A549 (cell line): ENCODE results near the gene PAGR1.

Experiments used
- CHD2 ChIP-seq: fragments of 150-350 bp; IDR thresholded peaks from 2 replicates; pipeline ENCODE4 v1.6.1; 2014; ENCODE audit warnings: low read length; ENCODE audit not compliant: partially characterized antibody
- CTCF ChIP-seq: fragments of >200 bp; sonication (Bioruptor Twin); formaldehyde crosslinking; IDR thresholded peaks from 3 replicates; pipeline ENCODE4 v1.5.1; 2016
- MAFK ChIP-seq: fragments of 450-650 bp; IDR thresholded peaks from 2 replicates; pipeline ENCODE4 v1.6.1; 2014; ENCODE audit not compliant: partially characterized antibody
- NR3C1 ChIP-seq: fragments of >200 bp; sonication (Bioruptor Twin); formaldehyde crosslinking; IDR thresholded peaks from 3 replicates; pipeline ENCODE4 v1.6.1; 2017
- POLR2A ChIP-seq: IDR thresholded peaks from 2 replicates; pipeline ENCODE4 v1.6.1; 2012; ENCODE audit warnings: mild to moderate bottlenecking, low read length
- REST ChIP-seq: fragments of 200-600 bp; sonication (generic); IDR thresholded peaks from 2 replicates; pipeline ENCODE4 v1.6.1; 2016; ENCODE audit warnings: antibody characterized with exemption, mild to moderate bottlenecking, moderate library complexity
- ZFP36 ChIP-seq: fragments of 450-650 bp; IDR thresholded peaks from 2 replicates; pipeline ENCODE4 v1.6.1; 2014; ENCODE audit warnings: borderline replicate concordance; ENCODE audit not compliant: partially characterized antibody

GRCh38 chr16:29815032-29815721 lies 775 bp upstream of the PAGR1 start:
- TF ChIP-seq CTCF: no peak
- TF ChIP-seq POLR2A: no peak
- no peak for TF ChIP-seq NR3C1
- no peak for TF ChIP-seq MAFK
- no peak for TF ChIP-seq ZFP36
- TF ChIP-seq REST: no peak
- no peak for TF ChIP-seq CHD2
